ENCODE measurements around the gene XKR3.
"Not testable (repeated sequence)": the region's sequence is repeated elsewhere in the genome, so short reads cannot be mapped to it uniquely, and the experiment has no call there.

Gene XKR3

GRCh38 chr22:16789860-16790493, 35.2 kb downstream of the XKR3 start:
- H3K9me3 Mint-ChIP-seq = no peaks in the 10 kb centered on the region
- peaks cover 5% of the 10 kb centered on the region for H3K4me1 Mint-ChIP-seq (ENCODE audit: low read depth)
- no peak overlapping the region for H3K27ac Mint-ChIP-seq
- H3K4me3 Mint-ChIP-seq = no peak overlapping the region
- no peaks in the 10 kb centered on the region for H3K36me3 Mint-ChIP-seq (ENCODE audit: low read depth)
- peaks cover 9% of the 10 kb centered on the region for H3K27me3 Mint-ChIP-seq (ENCODE audit: low read depth)

GRCh38 chr22:16783930-16784354, 41.3 kb downstream of the XKR3 start:
- Mint-ChIP-seq H3K27me3 (ENCODE audit: low read depth) (no peaks in the 10 kb centered on the region), H3K27ac (no peak overlapping the region), H3K36me3 (ENCODE audit: low read depth) (no peaks in the 10 kb centered on the region), H3K9me3 (no peaks in the 10 kb centered on the region), H3K4me1 (ENCODE audit: low read depth) (no peaks in the 10 kb centered on the region), H3K4me3 (no peak overlapping the region)

- no peaks in the 10 kb centered on the region for H3K4me1 Mint-ChIP-seq (ENCODE audit: low read depth)
- H3K4me3 Mint-ChIP-seq = no peak overlapping the region
- no peak overlapping the region for H3K27ac Mint-ChIP-seq
- no peaks in the 10 kb centered on the region for H3K9me3 Mint-ChIP-seq
- H3K36me3 Mint-ChIP-seq (ENCODE audit: low read depth) = no peaks in the 10 kb centered on the region
- no peaks in the 10 kb centered on the region for H3K27me3 Mint-ChIP-seq (ENCODE audit: low read depth)
Measured at GRCh38 chr22:16783453-16783852, 41.8 kb downstream of the XKR3 start.

- Mint-ChIP-seq H3K4me3 (no peak overlapping the region), H3K9me3 (no peaks in the 10 kb centered on the region), H3K4me1 (ENCODE audit: low read depth) (no peaks in the 10 kb centered on the region), H3K36me3 (ENCODE audit: low read depth) (no peaks in the 10 kb centered on the region), H3K27me3 (ENCODE audit: low read depth) (no peaks in the 10 kb centered on the region), H3K27ac (no peak overlapping the region)
Measured at GRCh38 chr22:16781764-16782329, 43.4 kb downstream of the XKR3 start.

GRCh38 chr22:16781074-16781763, 44.0 kb downstream of the XKR3 start:
- Mint-ChIP-seq H3K4me3 (no peak overlapping the region), H3K4me1 (ENCODE audit: low read depth) (no peaks in the 10 kb centered on the region), H3K36me3 (ENCODE audit: low read depth) (no peaks in the 10 kb centered on the region)

GRCh38 chr22:16777284-16777924, 47.8 kb downstream of the XKR3 start:
- Mint-ChIP-seq H3K4me1 (ENCODE audit: low read depth) (peaks cover 10% of the 10 kb centered on the region), H3K27me3 (ENCODE audit: low read depth) (no peaks in the 10 kb centered on the region), H3K9me3 (no peaks in the 10 kb centered on the region), H3K27ac (no peak overlapping the region), H3K36me3 (ENCODE audit: low read depth) (no peaks in the 10 kb centered on the region), H3K4me3 (no peak overlapping the region)

More at GRCh38 chr22:16781074-16781763, 44.0 kb downstream of the XKR3 start:
- no peaks in the 10 kb centered on the region for H3K27me3 Mint-ChIP-seq (ENCODE audit: low read depth)
- no peak overlapping the region for H3K27ac Mint-ChIP-seq
- H3K9me3 Mint-ChIP-seq = no peaks in the 10 kb centered on the region

GRCh38 chr22:16776080-16776479, 49.1 kb downstream of the XKR3 start:
- Mint-ChIP-seq H3K4me1 (ENCODE audit: low read depth) (peaks cover 10% of the 10 kb centered on the region), H3K27me3 (ENCODE audit: low read depth) (no peaks in the 10 kb centered on the region), H3K4me3 (no peak overlapping the region), H3K27ac (no peak overlapping the region), H3K36me3 (ENCODE audit: low read depth) (no peaks in the 10 kb centered on the region), H3K9me3 (no peaks in the 10 kb centered on the region)

GRCh38 chr22:16774911-16775500, 50.2 kb downstream of the XKR3 start:
- Mint-ChIP-seq H3K36me3 (ENCODE audit: low read depth) (no peaks in the 10 kb centered on the region), H3K4me3 (no peak overlapping the region), H3K4me1 (ENCODE audit: low read depth) (peaks cover 10% of the 10 kb centered on the region), H3K27me3 (ENCODE audit: low read depth) (no peaks in the 10 kb centered on the region), H3K27ac (no peak overlapping the region), H3K9me3 (no peaks in the 10 kb centered on the region)

- not testable (repeated sequence) for H3K27me3 Mint-ChIP-seq (ENCODE audit: low read depth); H3K9me3 Mint-ChIP-seq
Measured at GRCh38 chr22:16771569-16771968, 53.6 kb downstream of the XKR3 start.

GRCh38 chr22:16767927-16768326, 57.3 kb downstream of the XKR3 start:
- H3K4me3 Mint-ChIP-seq; H3K27me3 Mint-ChIP-seq (ENCODE audit: low read depth); H3K4me1 Mint-ChIP-seq (ENCODE audit: low read depth); H3K9me3 Mint-ChIP-seq; H3K36me3 Mint-ChIP-seq (ENCODE audit: low read depth); H3K27ac Mint-ChIP-seq: not testable (repeated sequence)

More at GRCh38 chr22:16771569-16771968, 53.6 kb downstream of the XKR3 start:
- H3K27ac Mint-ChIP-seq; H3K4me3 Mint-ChIP-seq; H3K36me3 Mint-ChIP-seq (ENCODE audit: low read depth): not testable (repeated sequence)
- peaks cover 10% of the 10 kb centered on the region for H3K4me1 Mint-ChIP-seq (ENCODE audit: low read depth)

GRCh38 chr22:16762224-16762623, 63.0 kb downstream of the XKR3 start:
- not testable (repeated sequence) for H3K9me3 Mint-ChIP-seq; H3K27me3 Mint-ChIP-seq (ENCODE audit: low read depth); H3K4me1 Mint-ChIP-seq (ENCODE audit: low read depth); H3K27ac Mint-ChIP-seq; H3K4me3 Mint-ChIP-seq; H3K36me3 Mint-ChIP-seq (ENCODE audit: low read depth)

- H3K27ac Mint-ChIP-seq; H3K27me3 Mint-ChIP-seq (ENCODE audit: low read depth); H3K4me3 Mint-ChIP-seq; H3K4me1 Mint-ChIP-seq (ENCODE audit: low read depth); H3K9me3 Mint-ChIP-seq; H3K36me3 Mint-ChIP-seq (ENCODE audit: low read depth): not testable (repeated sequence)
Measured at GRCh38 chr22:16760416-16760815, 64.8 kb downstream of the XKR3 start.

GRCh38 chr22:16749282-16749681, 75.9 kb downstream of the XKR3 start:
- H3K4me3 Mint-ChIP-seq; H3K4me1 Mint-ChIP-seq (ENCODE audit: low read depth); H3K27ac Mint-ChIP-seq; H3K9me3 Mint-ChIP-seq; H3K27me3 Mint-ChIP-seq (ENCODE audit: low read depth); H3K36me3 Mint-ChIP-seq (ENCODE audit: low read depth): not testable (repeated sequence)

GRCh38 chr22:16748160-16748929, 76.9 kb downstream of the XKR3 start:
- not testable (repeated sequence) for H3K4me1 Mint-ChIP-seq (ENCODE audit: low read depth); H3K36me3 Mint-ChIP-seq (ENCODE audit: low read depth); H3K4me3 Mint-ChIP-seq; H3K9me3 Mint-ChIP-seq; H3K27me3 Mint-ChIP-seq (ENCODE audit: low read depth); H3K27ac Mint-ChIP-seq

Measured in T-helper 1 cell treated with Interleukin-12 subunit alpha and Interleukin-12 subunit beta and Interleukin-4 antibody, amounts not matched to agents 30 μg/mL and 1 μg/mL, for 36 hours (primary cell).